Calu3 (cell line): Measurements from ENCODE around the gene NTM. TPM values are rescaled to one million over a fixed set of nuclear protein-coding genes. Genes with fewer than 3 reads are reported as not detected.

ENCODE experiments used
- BruUV-seq: library from RNA; stranded (reverse); fragments of 400-500 nt; replicated peaks from 2 replicates; lab custom pipeline; 2021; lab: Mats Ljungman, UMichigan
- CTCF ChIA-PET: fragments of 300-600 bp; sonication (Branson Sonifier 250); formaldehyde crosslinking; loops from one replicate; lab custom pipeline; 2022; ENCODE audit warnings: antibody characterized with exemption; lab: Charles Lee
- DNase-seq: peaks from one replicate; pipeline ENCODE4 v3.0.0; 2022
- H3K27ac Mint-ChIP-seq: one replicate; pipeline ENCODE4 v1.8.0; 2022; ENCODE audit warnings: mixed read lengths; ENCODE audit not compliant: unreplicated experiment
- H3K27me3 Mint-ChIP-seq: one replicate; pipeline ENCODE4 v1.8.0; 2022; ENCODE audit warnings: mixed read lengths; ENCODE audit not compliant: unreplicated experiment
- H3K36me3 Mint-ChIP-seq: one replicate; pipeline ENCODE4 v1.8.0; 2022; ENCODE audit warnings: mild to moderate bottlenecking, moderate library complexity, mixed read lengths; ENCODE audit not compliant: insufficient read depth, unreplicated experiment
- H3K4me1 Mint-ChIP-seq: one replicate; pipeline ENCODE4 v1.8.0; 2022; ENCODE audit warnings: mild to moderate bottlenecking, low read depth, mixed read lengths; ENCODE audit not compliant: unreplicated experiment
- H3K4me3 Mint-ChIP-seq: one replicate; pipeline ENCODE4 v1.8.0; 2022; ENCODE audit warnings: mild to moderate bottlenecking, low read depth, moderate library complexity, mixed read lengths; ENCODE audit not compliant: unreplicated experiment
- H3K9me3 Mint-ChIP-seq: one replicate; pipeline ENCODE4 v1.8.0; 2022; ENCODE audit warnings: low read depth, mixed read lengths; ENCODE audit not compliant: unreplicated experiment
- intact Hi-C: fragments of 100-400 bp; cut with micrococcal nuclease; formaldehyde crosslinking; loops from one replicate; pipeline ENCODE4 v1.10.0; 2022; ENCODE audit not compliant: unreplicated experiment
- total RNA-seq: library from RNA; stranded (reverse); gene quantifications from 2 replicates; pipeline ENCODE4 v1.2.3, GENCODE V29; 2022
- TF ChIP-seq, protein P1 (sequence below): fragments of 200-600 bp; IDR thresholded peaks from one replicate; pipeline ENCODE4 v1.8.0; 2022; ENCODE audit warnings: antibody characterized with exemption; ENCODE audit not compliant: unreplicated experiment

NTM gene
- total RNA-seq, 1 experiment from 2014 or later = not detected

GRCh38 chr11:131693756-131694155, 323.3 kb downstream of the NTM start:
- Mint-ChIP-seq H3K27ac (no peak overlapping the region), H3K9me3 (peaks cover 12% of the 10 kb centered on the region), H3K36me3 (no peaks in the 10 kb centered on the region), H3K4me1 (no peaks in the 10 kb centered on the region), H3K27me3 (no peaks in the 10 kb centered on the region), H3K4me3 (no peak overlapping the region)
- BruUV-seq = no TSS peak
- CTCF ChIA-PET = no interaction called here
- TF ChIP-seq, protein P1, sequence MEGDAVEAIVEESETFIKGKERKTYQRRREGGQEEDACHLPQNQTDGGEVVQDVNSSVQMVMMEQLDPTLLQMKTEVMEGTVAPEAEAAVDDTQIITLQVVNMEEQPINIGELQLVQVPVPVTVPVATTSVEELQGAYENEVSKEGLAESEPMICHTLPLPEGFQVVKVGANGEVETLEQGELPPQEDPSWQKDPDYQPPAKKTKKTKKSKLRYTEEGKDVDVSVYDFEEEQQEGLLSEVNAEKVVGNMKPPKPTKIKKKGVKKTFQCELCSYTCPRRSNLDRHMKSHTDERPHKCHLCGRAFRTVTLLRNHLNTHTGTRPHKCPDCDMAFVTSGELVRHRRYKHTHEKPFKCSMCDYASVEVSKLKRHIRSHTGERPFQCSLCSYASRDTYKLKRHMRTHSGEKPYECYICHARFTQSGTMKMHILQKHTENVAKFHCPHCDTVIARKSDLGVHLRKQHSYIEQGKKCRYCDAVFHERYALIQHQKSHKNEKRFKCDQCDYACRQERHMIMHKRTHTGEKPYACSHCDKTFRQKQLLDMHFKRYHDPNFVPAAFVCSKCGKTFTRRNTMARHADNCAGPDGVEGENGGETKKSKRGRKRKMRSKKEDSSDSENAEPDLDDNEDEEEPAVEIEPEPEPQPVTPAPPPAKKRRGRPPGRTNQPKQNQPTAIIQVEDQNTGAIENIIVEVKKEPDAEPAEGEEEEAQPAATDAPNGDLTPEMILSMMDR = no peak
- no peak for DNase-seq
- intact Hi-C loops = no loop called here

GRCh38 chr11:131694526-131695424, 324.4 kb downstream of the NTM start:
- intact Hi-C loops = no loop called here
- BruUV-seq = no TSS peak
- Mint-ChIP-seq H3K9me3 (peaks cover 15% of the 10 kb centered on the region), H3K27ac (no peak overlapping the region), H3K36me3 (no peaks in the 10 kb centered on the region), H3K27me3 (no peaks in the 10 kb centered on the region), H3K4me3 (no peak overlapping the region), H3K4me1 (no peaks in the 10 kb centered on the region)
- CTCF ChIA-PET = no interaction called here
- TF ChIP-seq, protein P1 = peak; percentile 27
- DNase-seq = peak; percentile 45

DNA sequence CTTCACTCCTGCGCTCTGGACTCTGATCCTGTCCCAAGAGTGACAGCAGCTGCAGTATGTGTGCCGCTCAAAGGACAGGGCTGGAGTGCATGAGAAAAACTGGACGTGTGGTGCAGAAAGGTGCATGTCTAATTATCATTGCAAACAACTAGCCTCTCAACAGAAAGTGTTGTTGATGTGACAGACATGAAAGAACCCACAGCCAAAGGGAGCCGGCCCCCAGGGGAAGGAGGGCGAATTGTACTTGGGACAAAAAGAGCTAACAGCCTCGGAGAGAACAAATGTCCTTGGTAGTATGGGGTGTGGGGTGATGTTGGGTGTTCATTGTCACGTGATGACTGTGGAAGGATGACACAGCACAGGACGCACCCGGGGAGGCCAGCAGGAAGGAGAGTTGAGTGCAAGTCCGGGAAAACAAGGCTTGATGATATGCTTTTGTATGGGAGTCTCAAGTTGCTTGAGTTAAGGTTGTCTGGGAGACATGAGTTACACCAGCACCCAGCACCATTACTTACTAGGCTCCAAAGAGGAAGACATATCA, 325.5 kb downstream of the NTM start:
- Mint-ChIP-seq H3K4me1 (no peaks in the 10 kb centered on the region), H3K9me3 (peaks cover 15% of the 10 kb centered on the region), H3K4me3 (no peak overlapping the region), H3K27me3 (no peaks in the 10 kb centered on the region), H3K36me3 (no peaks in the 10 kb centered on the region), H3K27ac (no peak overlapping the region)
- CTCF ChIA-PET = no interaction called here
- BruUV-seq = no TSS peak
- intact Hi-C loops = no loop called here
- TF ChIP-seq, protein P1 = no peak
- DNase-seq = no peak

DNA sequence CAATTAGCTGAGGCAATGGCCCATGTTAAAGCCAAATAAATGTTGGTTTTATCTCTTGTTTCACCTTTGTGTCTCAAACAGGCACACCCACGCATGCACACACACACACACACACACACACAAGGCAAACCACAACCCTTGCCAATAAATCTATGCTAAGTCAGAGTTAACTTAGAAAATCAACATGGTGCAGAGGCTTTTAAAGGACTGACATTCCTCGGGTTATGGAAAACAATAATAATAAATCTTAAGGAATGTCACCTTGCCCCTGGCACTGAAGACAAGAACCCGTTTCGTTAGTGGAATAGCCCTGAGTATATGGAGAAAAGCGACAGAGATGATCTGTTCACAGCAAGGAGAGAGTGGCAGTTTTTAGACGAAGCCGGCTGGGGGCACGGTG, 326.3 kb downstream of the NTM start:
- Mint-ChIP-seq H3K27me3 (no peaks in the 10 kb centered on the region), H3K36me3 (no peaks in the 10 kb centered on the region), H3K27ac (no peak overlapping the region), H3K4me3 (no peak overlapping the region), H3K9me3 (peaks cover 15% of the 10 kb centered on the region), H3K4me1 (no peaks in the 10 kb centered on the region)
- intact Hi-C loops = no loop called here
- no TSS peak for BruUV-seq
- CTCF ChIA-PET = no interaction called here
- TF ChIP-seq, protein P1 = no peak
- no peak for DNase-seq
